Activated naive CD8-positive, alpha-beta T cell treated with anti-CD3 and anti-CD28 coated beads, Interleukin-2, amount 10 ng/mL, durations not matched to agents 7 days and 5 days (primary cell): ENCODE measurements around the gene SAE1. TPM values are rescaled to one million over a fixed set of nuclear protein-coding genes. Genes with fewer than 3 reads are reported as not detected.
A peak's percentile ranks its signal among the peaks of the same experiment; 100 is the strongest.

Source experiments
- ATAC-seq: fragments of 150-1000 bp; cut with Tn5 transposase; one replicate; pipeline ENCODE4 v1.10.0; 2021; ENCODE audit warnings: low read depth, moderate library complexity
- POLR2A ChIA-PET: fragments of 350-600 bp; sonication (Branson Sonifier 250); formaldehyde crosslinking; loops from one replicate; lab custom pipeline; 2021; ENCODE audit warnings: antibody characterized with exemption; lab: Charles Lee
- DNase-seq: peaks from one replicate; pipeline ENCODE4 v3.0.0; 2021
- H3K27ac Mint-ChIP-seq: one replicate; pipeline ENCODE4 v1.8.0; 2022; ENCODE audit warnings: mild to moderate bottlenecking, mixed read lengths
- H3K27me3 Mint-ChIP-seq: one replicate; pipeline ENCODE4 v1.8.0; 2022; ENCODE audit warnings: mild to moderate bottlenecking, moderate library complexity, mixed read lengths
- H3K36me3 Mint-ChIP-seq: one replicate; pipeline ENCODE4 v1.8.0; 2021; ENCODE audit warnings: mild to moderate bottlenecking, mixed read lengths
- H3K4me1 Mint-ChIP-seq: one replicate; pipeline ENCODE4 v1.8.0; 2021; ENCODE audit warnings: mixed read lengths
- H3K4me3 Mint-ChIP-seq: one replicate; pipeline ENCODE4 v1.8.0; 2022; ENCODE audit warnings: mild to moderate bottlenecking, moderate library complexity, mixed read lengths
- H3K9me3 Mint-ChIP-seq: one replicate; pipeline ENCODE4 v1.8.0; 2021; ENCODE audit warnings: mixed read lengths
- total RNA-seq, 2 experiments: library from RNA; stranded (reverse); gene quantifications; one replicate each; pipeline ENCODE4 v1.2.3, GENCODE V29; 2021

The SAE1 gene
- total RNA-seq, 2 experiments from 2014 or later: 108 to 114 TPM

GRCh38 chr19:47187797-47188196, 57.2 kb downstream of the SAE1 start:
- H3K4me1 Mint-ChIP-seq: peaks cover 52% of the 10 kb centered on the region
- H3K36me3 Mint-ChIP-seq: peaks cover 34% of the 10 kb centered on the region
- no peak for ATAC-seq

GRCh38 chr19:47188507-47189033, 57.9 kb downstream of the SAE1 start:
- Mint-ChIP-seq H3K4me3 (no peak overlapping the region), H3K4me1 (peaks cover 50% of the 10 kb centered on the region), H3K27me3 (no peaks in the 10 kb centered on the region), H3K27ac (peak overlapping the region; percentile 37), H3K36me3 (peaks cover 31% of the 10 kb centered on the region), H3K9me3 (no peaks in the 10 kb centered on the region)
- ATAC-seq (no peak), DNase-seq (no peak)
- POLR2A ChIA-PET: interaction anchor here (3.6 to 3.8 kb wide), 2 partner anchors 30 to 38 kb away, joined by 31 to 41 read pairs; no protein-coding TSS in a partner anchor

More at GRCh38 chr19:47187797-47188196, 57.2 kb downstream of the SAE1 start:
- Mint-ChIP-seq H3K27me3 (no peaks in the 10 kb centered on the region), H3K9me3 (no peaks in the 10 kb centered on the region), H3K4me3 (no peak overlapping the region), H3K27ac (peak overlapping the region; percentile 37)
- POLR2A ChIA-PET: interaction anchor here (0.6 to 3.8 kb wide), 6 partner anchors 8 to 57 kb away, joined by 5 to 41 read pairs (median 10); no protein-coding TSS in a partner anchor
- no peak for DNase-seq

- Mint-ChIP-seq H3K36me3 (peaks cover 28% of the 10 kb centered on the region), H3K4me1 (peaks cover 39% of the 10 kb centered on the region), H3K4me3 (peak overlapping the region; percentile 2), H3K9me3 (no peaks in the 10 kb centered on the region), H3K27ac (peak overlapping the region; percentile 39), H3K27me3 (no peaks in the 10 kb centered on the region)
- ATAC-seq (no peak), DNase-seq (no peak)
- POLR2A ChIA-PET: interaction anchor here (0.7 kb wide), 1 partner anchor 77 kb away, joined by 3 read pairs; the partner anchor contains the start of gene ZC3H4
Observed at GRCh38 chr19:47190167-47190727, 59.6 kb downstream of the SAE1 start.

- Mint-ChIP-seq H3K4me1 (peaks cover 9% of the 10 kb centered on the region), H3K36me3 (peaks cover 28% of the 10 kb centered on the region), H3K4me3 (no peak overlapping the region), H3K27ac (peak overlapping the region; percentile 12), H3K27me3 (no peaks in the 10 kb centered on the region), H3K9me3 (no peaks in the 10 kb centered on the region)
- no peak for ATAC-seq
- no peak for DNase-seq
- POLR2A ChIA-PET: interaction anchor here (0.7 kb wide), 1 partner anchor 8 kb away, joined by 6 read pairs; no protein-coding TSS in a partner anchor
Observed at GRCh38 chr19:47195434-47195833, 64.8 kb downstream of the SAE1 start.

- POLR2A ChIA-PET: no interaction called here
- ATAC-seq: no peak
- DNase-seq: no peak
- Mint-ChIP-seq H3K27ac (no peak overlapping the region), H3K36me3 (peaks cover 23% of the 10 kb centered on the region), H3K4me3 (no peak overlapping the region), H3K4me1 (peaks cover 4% of the 10 kb centered on the region), H3K9me3 (no peaks in the 10 kb centered on the region), H3K27me3 (no peaks in the 10 kb centered on the region)
Observed at GRCh38 chr19:47197141-47197540, 66.5 kb downstream of the SAE1 start.

GRCh38 chr19:47200530-47200929, 69.9 kb downstream of the SAE1 start:
- Mint-ChIP-seq H3K4me3 (no peak overlapping the region), H3K27me3 (no peaks in the 10 kb centered on the region), H3K27ac (no peak overlapping the region), H3K9me3 (no peaks in the 10 kb centered on the region), H3K4me1 (peaks cover 5% of the 10 kb centered on the region), H3K36me3 (peaks cover 29% of the 10 kb centered on the region)
- POLR2A ChIA-PET: interaction anchor here (0.7 to 1.1 kb wide), 3 partner anchors 9 to 153 kb away, joined by 3 read pairs; no protein-coding TSS in a partner anchor
- DNase-seq: no peak
- no peak for ATAC-seq

- POLR2A ChIA-PET: no interaction called here
- peaks cover 27% of the 10 kb centered on the region for H3K36me3 Mint-ChIP-seq
- no peak for DNase-seq
- no peak for ATAC-seq
- H3K4me3 Mint-ChIP-seq: no peak overlapping the region
- no peaks in the 10 kb centered on the region for H3K27me3 Mint-ChIP-seq
- H3K27ac Mint-ChIP-seq: no peak overlapping the region
- H3K9me3 Mint-ChIP-seq: no peaks in the 10 kb centered on the region
- H3K4me1 Mint-ChIP-seq: peaks cover 4% of the 10 kb centered on the region
Observed at GRCh38 chr19:47203254-47203653, 72.6 kb downstream of the SAE1 start.

GRCh38 chr19:47209319-47210179, 78.9 kb downstream of the SAE1 start:
- Mint-ChIP-seq H3K4me1 (peaks cover 13% of the 10 kb centered on the region), H3K36me3 (peaks cover 23% of the 10 kb centered on the region), H3K27ac (peak overlapping the region; percentile 96), H3K27me3 (no peaks in the 10 kb centered on the region), H3K4me3 (no peak overlapping the region), H3K9me3 (no peaks in the 10 kb centered on the region)
- DNase-seq (no peak), ATAC-seq (no peak)
- POLR2A ChIA-PET: interaction anchor here (0.6 to 3.5 kb wide), 6 partner anchors 9 to 55 kb away, joined by 3 to 84 read pairs (median 5); no protein-coding TSS in a partner anchor

- H3K27me3 Mint-ChIP-seq: no peaks in the 10 kb centered on the region
- H3K36me3 Mint-ChIP-seq: peaks cover 17% of the 10 kb centered on the region
- ATAC-seq (no peak), DNase-seq (no peak)
- H3K4me1 Mint-ChIP-seq: peaks cover 13% of the 10 kb centered on the region
- H3K4me3 Mint-ChIP-seq: no peak overlapping the region
- H3K27ac Mint-ChIP-seq: peak overlapping the region; percentile 96
- H3K9me3 Mint-ChIP-seq: no peaks in the 10 kb centered on the region
- POLR2A ChIA-PET: interaction anchor here (0.6 to 4.3 kb wide), 9 partner anchors 9 to 64 kb away, joined by 3 to 84 read pairs (median 6); partner anchors contain the start of gene INAFM1
Observed at GRCh38 chr19:47210180-47210490, 79.5 kb downstream of the SAE1 start.

- H3K4me3 Mint-ChIP-seq: peak overlapping the region; percentile 21
- peaks cover 10% of the 10 kb centered on the region for H3K4me1 Mint-ChIP-seq
- peak; percentile 77 for ATAC-seq
- H3K27me3 Mint-ChIP-seq: no peaks in the 10 kb centered on the region
- H3K27ac Mint-ChIP-seq: peak overlapping the region; percentile 96
- DNase-seq: peak; percentile 66
- POLR2A ChIA-PET: interaction anchor here (0.6 to 4.3 kb wide), 10 partner anchors 16 to 65 kb away, joined by 3 to 84 read pairs (median 4); partner anchors contain the start of gene INAFM1
- H3K9me3 Mint-ChIP-seq: no peaks in the 10 kb centered on the region
- peaks cover 14% of the 10 kb centered on the region for H3K36me3 Mint-ChIP-seq
Observed at GRCh38 chr19:47210689-47211316, 80.2 kb downstream of the SAE1 start.

- Mint-ChIP-seq H3K27me3 (no peaks in the 10 kb centered on the region), H3K4me3 (no peak overlapping the region), H3K27ac (no peak overlapping the region), H3K4me1 (peaks cover 8% of the 10 kb centered on the region), H3K9me3 (no peaks in the 10 kb centered on the region), H3K36me3 (peaks cover 8% of the 10 kb centered on the region)
- POLR2A ChIA-PET: interaction anchor here (0.7 to 4.1 kb wide), 3 partner anchors 11 to 59 kb away, joined by 3 to 18 read pairs (median 6); no protein-coding TSS in a partner anchor
- DNase-seq (no peak), ATAC-seq (no peak)
Observed at GRCh38 chr19:47215581-47215980, 84.9 kb downstream of the SAE1 start.

GRCh38 chr19:47221080-47221841, 90.6 kb downstream of the SAE1 start:
- POLR2A ChIA-PET: interaction anchor here (0.6 kb wide), 2 partner anchors 12 to 21 kb away, joined by 3 to 5 read pairs; no protein-coding TSS in a partner anchor
- no peaks in the 10 kb centered on the region for H3K9me3 Mint-ChIP-seq
- H3K27ac Mint-ChIP-seq: peak overlapping the region; percentile 48
- H3K4me1 Mint-ChIP-seq: peaks cover 5% of the 10 kb centered on the region
- no peak for ATAC-seq
- no peaks in the 10 kb centered on the region for H3K27me3 Mint-ChIP-seq
- no peak overlapping the region for H3K4me3 Mint-ChIP-seq
- no peak for DNase-seq
- H3K36me3 Mint-ChIP-seq: peaks cover 14% of the 10 kb centered on the region
